ENCODE measurements around the gene QRICH2.
A peak's percentile ranks its signal among the peaks of the same experiment; 100 is the strongest.
"Not testable (repeated sequence)": the region's sequence is repeated elsewhere in the genome, so short reads cannot be mapped to it uniquely, and the experiment has no call there.

QRICH2 gene
- 4.6 to 9.4 reads per million in 2 donors for total RNA-seq

DNA sequence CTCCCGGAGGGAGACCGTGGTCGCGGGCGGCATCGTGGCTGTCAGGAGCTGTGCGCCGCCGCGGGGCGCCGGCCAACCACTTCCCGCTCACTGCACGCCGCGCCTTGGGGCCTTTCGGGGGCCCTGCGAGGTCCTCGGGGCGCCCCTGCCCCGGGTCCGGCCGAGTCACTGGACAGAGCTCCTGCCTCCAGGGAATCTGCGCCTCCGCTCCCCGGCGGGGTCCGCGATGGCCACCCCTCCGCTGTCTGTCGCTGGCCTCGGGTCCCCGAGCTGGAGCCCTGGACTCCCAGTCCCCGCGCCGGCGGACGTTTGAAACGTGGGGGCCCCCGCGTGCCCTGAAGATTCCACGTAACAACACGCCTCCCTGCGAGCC, at the start of gene QRICH2:
QRICH2 (minus strand) TSS at position 311 of the 373 bp plus-strand sequence; CDS start at position 33, 278 bp downstream.
- DNase-seq, result no peak

DNA sequence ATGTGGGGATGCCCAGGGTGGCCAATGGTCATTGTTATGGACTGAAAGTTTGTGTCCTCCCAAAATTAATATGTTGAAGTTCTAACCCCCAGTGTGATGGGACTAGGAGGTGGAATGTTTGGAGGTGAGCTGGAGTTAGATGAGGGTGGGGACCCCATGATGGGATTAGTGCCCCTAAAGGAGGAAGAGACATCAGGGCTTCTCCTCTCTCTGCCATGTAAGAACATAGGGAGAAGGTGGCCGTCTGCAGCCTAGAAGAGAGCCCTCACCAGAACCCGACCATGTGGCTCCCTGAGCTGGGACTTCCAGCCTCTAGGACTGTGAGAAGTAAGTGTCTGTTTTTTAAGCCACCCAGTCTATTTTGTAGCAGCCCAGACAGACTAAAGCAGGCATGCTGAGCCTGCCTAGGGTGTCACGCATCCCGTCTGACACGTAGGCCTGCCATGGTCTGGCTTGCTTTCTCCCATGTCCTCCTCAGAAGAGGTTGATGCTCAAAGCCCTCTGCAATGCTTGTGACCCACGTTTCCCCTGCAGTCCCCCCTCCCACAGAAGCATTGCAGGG, 49.6 kb upstream of the QRICH2 start:
- DNase-seq, result no peak

- DNase-seq, result no peak
Observed at GRCh38 chr17:76356803-76357456, 48.9 kb upstream of the QRICH2 start.

DNA sequence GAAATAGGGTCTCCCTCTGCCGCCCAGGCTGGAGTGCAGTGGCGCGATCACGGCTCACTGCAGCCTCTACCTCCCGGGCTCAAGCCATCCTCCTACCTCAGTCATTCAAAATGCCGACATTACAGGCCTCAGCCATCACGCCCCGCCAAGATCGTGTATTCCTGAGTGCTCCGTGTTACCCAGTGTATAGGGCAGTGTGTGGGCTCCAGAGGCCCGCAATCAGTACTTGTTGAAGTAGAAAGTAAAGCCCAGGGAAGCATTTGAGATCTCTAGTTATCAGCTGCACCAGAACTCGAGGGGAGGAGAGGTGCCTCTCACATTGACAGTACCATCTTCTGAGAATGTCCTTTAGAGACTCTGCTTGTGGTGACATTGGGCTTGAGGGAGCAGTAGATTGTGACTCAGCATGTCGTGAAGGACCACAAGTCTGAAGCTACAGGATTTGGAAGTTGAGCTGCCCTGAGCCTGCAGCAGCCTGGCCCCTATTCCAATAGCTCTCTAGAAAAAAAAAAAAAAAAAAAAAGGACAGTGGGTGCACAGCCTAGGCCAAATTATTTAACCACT, 46.8 kb upstream of the QRICH2 start:
- DNase-seq, result no peak

- no peak for DNase-seq
Observed at GRCh38 chr17:76354317-76354729, 46.2 kb upstream of the QRICH2 start.

DNA sequence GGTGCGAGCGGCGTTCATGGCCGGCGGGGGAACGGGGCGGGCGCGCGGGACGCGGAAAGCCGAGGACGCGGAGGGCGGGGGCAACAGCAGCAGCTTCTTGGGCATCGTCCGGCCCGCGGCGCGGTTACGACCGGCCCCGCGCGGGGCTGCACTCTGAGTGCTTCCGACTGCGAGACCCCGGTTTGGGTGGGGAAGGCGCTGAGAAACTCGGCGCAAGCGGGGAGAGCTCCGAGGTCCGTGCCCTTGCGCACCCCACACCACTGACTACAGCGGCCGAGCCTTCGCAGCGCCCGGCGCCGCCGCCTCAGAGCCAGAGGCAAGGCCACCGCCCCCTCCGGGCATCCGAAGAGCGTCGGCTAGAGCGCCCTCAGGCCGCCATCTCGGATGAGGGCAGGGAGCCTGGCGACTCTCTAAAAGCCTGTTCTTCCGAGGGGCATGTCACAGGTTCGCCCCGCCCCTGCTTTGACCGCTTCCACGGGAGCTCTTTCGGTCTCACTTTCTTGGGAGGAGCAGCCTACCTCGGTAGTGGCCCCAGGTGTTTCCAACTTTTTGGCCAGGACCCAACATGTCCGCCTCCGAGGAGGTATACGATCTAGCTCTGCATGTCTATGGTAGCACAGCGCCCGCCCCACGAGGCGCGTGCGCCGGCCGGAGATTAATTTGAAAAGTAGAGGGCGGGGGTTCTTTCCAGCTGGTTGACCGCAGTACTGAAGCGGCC, 45.7 kb upstream of the QRICH2 start, which contains the start of gene PRPSAP1:
PRPSAP1 (minus strand) TSS at position 318 of the 718 bp plus-strand sequence; CDS start at position 105, 213 bp downstream.
- peak; percentile 62 for DNase-seq

GRCh38 chr17:76353004-76353598, 45.0 kb upstream of the QRICH2 start:
- DNase-seq, result peak; percentile 4

- DNase-seq, result no peak
Observed at GRCh38 chr17:76351526-76352071, 43.5 kb upstream of the QRICH2 start.

- no peak for DNase-seq
Observed at GRCh38 chr17:76350463-76350862, 42.4 kb upstream of the QRICH2 start.

DNA sequence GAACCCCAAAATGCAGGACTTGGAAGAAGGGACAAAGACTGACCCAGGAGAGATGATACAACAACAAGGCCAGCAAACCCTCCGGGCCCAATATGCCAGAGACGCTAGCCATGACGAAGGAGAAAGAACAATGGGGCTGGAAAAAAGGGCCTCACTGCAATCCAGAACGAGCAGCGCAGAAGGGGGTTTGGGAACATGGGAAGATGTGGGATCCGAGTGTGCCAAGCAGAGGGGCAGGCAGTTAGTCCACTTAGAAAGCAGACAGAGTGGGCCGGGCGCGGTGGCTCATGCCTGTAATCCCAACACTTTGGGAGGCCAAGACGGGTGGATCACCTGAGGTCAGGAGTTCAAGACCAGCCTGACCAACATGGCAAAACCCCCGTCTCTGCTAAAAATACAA, 38.9 kb upstream of the QRICH2 start:
- not testable (repeated sequence) for DNase-seq

- DNase-seq, result no peak
Observed at GRCh38 chr17:76345377-76345974, 37.4 kb upstream of the QRICH2 start.

DNA sequence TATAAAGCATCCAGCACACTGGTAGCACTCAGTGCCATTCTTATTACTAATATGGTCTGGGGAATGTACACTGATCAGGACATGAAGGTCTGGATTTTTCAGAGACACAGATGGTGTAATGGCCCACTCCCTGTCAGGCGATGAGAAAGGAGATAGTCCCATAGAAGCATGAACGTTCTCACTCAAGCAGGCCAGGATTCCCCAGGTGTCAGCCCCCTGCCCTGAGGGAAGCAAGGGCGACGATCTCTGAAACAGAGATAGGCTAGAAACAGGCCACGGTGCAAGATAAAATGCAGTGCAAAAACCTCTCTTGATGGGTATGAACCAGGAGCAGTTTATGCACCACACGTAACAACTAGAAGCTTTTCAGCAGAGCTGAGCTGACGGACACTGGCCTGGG, 35.0 kb upstream of the QRICH2 start:
- no peak for DNase-seq

DNA sequence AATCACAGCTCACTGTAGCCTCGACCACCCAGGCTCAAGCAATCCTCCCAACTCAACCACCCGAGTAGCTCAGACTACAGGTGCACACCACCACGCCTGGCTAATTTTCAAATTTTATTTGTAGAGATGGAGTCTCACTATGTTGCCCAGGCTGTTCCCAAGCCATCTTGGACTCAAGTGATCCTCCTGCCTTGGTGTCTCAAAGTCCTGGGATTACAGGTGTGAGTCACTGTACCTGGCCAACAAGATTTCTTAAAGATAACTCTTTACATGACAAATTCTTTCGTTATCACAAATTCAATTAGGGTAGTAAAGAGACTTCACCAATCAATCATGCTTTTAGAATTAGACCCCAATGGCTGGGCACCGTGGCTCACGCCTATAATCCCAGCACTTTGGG, 33.2 kb upstream of the QRICH2 start:
- no peak for DNase-seq

- no peak for DNase-seq
Observed at GRCh38 chr17:76337413-76337777, 29.3 kb upstream of the QRICH2 start.

GRCh38 chr17:76336756-76337412, 28.8 kb upstream of the QRICH2 start:
- DNase-seq, result no peak

DNA sequence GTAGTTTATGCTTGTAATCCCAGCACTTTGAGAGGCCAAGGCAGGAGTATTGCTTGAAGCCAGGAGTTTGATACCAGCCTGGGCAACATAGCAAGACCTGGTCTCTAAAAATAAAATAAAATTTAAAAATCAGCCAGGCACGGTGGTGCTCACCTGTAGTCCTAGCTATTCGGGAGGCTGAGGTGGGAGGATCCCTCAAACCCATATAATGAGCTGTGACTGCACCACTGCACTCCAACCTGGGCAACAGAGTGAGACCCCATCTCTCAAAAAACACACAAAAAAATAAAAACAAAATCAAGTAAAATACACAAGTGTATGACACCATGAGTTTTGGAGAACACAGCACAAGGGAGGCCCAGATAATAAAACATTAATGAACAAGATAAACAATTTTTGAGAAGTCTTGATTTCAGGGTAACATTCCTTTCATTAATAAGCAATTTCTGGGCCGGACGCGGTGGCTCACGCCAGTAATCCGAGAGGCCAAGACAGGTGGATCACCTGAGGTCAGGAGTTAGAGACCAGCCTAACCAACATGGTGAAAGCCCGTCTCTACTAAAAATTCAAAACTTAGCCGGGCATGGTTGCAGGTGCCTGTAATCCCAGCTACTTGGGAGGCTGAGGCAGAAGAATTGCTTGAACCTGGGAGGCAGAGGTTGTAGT, 27.8 kb upstream of the QRICH2 start:
- no peak for DNase-seq

DNA sequence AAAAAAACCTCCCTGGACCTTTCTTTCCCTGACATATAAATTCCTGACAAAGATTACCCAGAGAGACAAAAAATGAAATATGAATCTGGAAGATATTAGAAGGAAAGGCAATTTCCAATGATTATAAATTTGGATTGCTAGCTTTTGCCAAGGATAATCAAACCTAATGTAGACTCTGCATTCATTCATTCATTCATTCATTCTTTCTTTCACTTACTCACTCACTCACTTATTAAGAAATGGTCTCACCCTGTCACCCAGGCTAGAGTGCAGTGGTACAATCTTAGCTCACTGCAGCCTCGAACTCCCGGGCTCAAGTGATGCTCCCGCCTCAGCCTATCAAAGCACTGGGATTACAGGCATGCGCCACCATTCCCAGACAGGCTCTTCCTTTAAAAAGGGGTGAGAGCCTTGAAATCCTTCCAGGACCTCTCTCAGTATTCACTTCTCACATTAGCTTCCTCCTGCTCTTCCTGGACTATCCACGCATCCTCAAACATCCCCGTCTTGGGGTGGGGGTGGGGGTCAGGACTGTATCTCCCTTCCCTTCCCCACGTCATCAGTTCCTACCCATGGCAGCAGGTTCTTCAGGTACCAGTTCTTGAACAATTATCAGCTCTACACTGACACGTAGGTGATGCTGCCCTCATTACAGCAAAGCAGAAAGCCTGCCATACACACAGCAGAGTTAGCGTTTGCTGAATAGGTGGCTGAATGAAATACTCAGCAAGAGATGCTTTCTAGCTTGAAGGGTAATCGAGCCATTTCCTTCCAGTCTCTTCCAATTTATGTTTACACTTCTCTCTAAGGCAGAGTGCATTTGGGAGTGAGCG, 25.8 kb upstream of the QRICH2 start:
- no peak for DNase-seq

- no peak for DNase-seq
Observed at GRCh38 chr17:76331083-76331482, 23.0 kb upstream of the QRICH2 start.

GRCh38 chr17:76329664-76330063, 21.6 kb upstream of the QRICH2 start:
- DNase-seq, result no peak

GRCh38 chr17:76327696-76328095, 19.6 kb upstream of the QRICH2 start:
- DNase-seq, result no peak

GRCh38 chr17:76326306-76326705, 18.2 kb upstream of the QRICH2 start:
- DNase-seq, result no peak
